ENCODE results near the gene GUCD1.
"Not testable (repeated sequence)": the region's sequence is repeated elsewhere in the genome, so short reads cannot be mapped to it uniquely, and the experiment has no call there.

The GUCD1 gene

DNA sequence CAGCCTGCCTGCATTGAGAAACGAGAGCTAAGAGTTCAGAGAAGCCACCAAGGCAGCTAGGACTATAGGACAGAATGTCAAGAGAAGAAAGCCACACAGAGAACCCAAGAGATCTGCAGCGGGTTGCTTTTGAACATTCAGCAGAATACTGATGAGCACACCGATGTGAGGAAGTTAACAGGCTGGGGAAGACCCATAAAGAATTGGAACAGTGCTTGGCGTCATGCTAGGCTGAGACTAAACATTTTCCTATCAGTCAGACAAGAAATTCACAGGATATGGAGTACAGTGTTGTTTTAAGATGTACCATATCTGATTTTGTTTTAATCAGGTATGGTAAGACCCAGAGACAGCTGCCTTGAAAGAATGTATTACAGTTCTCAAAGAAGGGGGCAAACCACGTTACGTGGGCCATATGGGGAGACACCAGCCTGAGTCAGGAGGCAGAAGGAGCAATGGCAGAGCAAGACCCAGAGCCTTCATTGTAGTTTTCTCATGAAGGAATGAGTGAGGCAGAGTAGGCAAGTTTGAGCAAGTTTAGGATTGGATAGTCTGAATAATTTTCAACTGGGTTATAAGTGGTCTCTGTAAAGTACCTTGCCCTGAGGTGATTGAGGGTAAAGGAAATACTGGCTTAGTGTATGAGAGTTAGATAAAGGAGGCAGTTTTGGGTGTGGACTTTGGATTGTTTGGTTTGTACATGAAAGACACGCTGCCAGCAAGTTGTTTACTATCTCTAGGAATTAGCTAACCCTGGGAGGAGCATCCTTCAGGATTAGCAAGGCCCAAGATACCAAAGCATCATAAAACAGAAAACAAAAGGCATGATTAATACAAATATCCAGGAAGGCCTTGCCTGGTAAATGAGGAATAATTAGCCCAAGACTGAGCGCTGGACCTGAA lies 23.7 kb upstream of the GUCD1 start:
- no peak for DNase-seq (ENCODE audit: low read depth, low spot score)
- no peak overlapping the region for H3K4me3 ChIP-seq (ENCODE audit: low read length)

DNA sequence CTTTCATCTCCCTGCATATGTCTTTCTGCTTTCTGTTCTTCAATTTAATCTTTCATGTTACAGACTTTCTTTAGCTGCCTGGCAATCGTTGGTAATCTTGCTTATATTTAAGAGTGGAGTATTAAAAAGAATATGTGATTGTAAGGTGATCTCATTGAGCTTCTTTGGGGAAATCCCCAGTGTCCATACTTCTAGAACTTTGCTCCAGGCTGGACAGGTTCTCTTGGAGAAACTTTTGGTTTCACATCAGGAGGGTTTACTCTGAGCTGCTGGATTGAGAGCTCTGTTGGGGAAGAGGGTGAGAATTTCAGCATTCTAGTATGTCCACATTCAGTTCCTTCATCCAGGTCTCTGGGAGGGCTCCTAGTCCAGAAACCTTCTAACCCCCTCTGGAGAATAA lies 21.8 kb upstream of the GUCD1 start:
- no peak overlapping the region for H3K4me3 ChIP-seq (ENCODE audit: low read length)
- no peak for DNase-seq (ENCODE audit: low read depth, low spot score)

DNA sequence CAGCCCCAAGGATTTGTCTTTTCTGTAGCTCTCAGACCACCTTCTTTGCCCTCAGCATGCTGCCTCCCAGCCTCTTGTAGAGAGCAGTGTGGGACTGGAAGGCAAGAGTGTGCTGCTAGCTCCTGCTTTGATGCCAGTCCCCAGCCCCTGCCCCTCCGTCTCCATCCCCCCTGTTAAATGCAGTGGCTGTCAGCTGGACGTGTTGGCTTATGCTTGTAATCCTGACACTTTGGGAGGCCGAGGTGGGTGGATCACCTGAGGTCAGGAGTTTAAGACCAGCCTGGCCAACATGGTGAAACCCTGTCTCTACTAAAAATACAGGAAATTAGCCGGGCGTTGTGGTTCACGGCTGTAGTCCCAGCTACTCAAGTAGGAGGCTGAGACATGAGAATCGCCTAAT lies 16.3 kb upstream of the GUCD1 start:
- DNase-seq (ENCODE audit: low read depth, low spot score): no peak

DNA sequence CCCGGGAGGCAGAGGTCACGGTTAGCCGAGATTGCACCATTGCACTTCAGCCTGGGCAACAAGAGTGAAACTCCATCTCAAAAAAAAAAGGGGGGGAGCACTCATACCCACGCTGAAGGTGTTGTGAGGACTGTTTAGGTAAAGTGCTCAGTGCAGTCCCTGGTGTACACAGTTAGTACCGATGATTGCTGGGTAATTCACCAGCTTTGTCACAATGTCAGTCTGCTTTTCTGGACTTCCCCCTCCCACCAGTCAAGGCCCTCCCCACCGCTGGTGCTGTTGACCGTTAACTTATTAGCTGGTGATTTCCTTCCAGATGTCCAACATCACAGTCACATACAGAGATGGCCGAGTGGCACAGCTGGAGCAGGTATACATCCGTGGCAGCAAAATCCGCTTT lies 12.7 kb upstream of the GUCD1 start:
- no peak overlapping the region for H3K4me3 ChIP-seq (ENCODE audit: low read length)
- no peak for DNase-seq (ENCODE audit: low read depth, low spot score)

More for the DNA sequence above, 16.3 kb upstream of the GUCD1 start:
- H3K4me3 ChIP-seq (ENCODE audit: low read length): no peak overlapping the region

DNA sequence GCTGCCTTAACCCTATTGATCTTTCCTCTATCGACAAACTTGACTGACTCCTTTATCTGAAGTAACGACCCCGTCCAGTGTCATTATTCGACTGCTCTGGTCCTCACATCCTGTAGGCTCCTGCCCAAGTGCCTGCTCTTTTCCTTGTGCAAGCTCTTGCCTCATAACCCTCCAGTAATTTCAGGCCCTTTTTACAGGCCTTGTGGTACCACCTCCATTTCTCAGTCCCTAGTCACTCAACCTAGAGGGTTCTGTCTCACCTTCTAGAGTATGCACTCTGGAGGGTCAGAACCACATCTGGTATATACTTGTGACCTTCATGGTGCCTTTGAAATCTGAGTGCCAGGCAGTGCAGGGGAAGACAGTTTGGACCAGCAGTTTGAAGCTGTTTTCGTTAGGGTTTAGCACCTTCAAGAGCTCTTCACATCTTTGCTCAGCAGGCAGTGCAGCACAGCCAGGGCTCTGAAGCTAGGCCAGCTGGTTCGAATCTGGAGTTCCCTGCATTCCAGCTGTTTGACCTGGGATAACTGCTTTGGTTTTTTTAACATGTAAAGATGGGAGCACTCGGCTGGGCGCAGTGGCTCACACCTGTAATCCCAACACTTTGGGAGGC lies 12.1 kb upstream of the GUCD1 start:
- no peak for DNase-seq (ENCODE audit: low read depth, low spot score)
- no peak overlapping the region for H3K4me3 ChIP-seq (ENCODE audit: low read length)

DNA sequence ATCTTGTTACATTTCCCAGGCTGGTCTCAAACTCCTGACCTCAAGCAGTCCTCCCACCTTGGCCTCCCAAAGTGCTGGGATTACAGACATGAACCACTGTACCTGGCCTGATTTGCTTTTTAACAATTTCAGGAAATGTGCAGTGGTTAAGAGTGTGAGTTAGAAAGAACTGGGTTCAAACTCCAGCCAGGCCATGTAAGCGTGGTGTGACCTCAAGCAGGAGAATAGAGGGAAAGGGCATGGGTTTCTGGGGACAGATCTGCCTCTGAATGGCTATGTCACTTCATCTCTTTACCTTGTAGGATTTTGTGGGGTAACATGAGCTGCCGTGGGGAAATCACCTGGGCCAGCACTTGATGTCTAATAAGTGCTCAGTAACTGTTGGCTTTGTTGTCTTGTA lies 10.1 kb upstream of the GUCD1 start:
- DNase-seq (ENCODE audit: low read depth, low spot score): no peak

DNA sequence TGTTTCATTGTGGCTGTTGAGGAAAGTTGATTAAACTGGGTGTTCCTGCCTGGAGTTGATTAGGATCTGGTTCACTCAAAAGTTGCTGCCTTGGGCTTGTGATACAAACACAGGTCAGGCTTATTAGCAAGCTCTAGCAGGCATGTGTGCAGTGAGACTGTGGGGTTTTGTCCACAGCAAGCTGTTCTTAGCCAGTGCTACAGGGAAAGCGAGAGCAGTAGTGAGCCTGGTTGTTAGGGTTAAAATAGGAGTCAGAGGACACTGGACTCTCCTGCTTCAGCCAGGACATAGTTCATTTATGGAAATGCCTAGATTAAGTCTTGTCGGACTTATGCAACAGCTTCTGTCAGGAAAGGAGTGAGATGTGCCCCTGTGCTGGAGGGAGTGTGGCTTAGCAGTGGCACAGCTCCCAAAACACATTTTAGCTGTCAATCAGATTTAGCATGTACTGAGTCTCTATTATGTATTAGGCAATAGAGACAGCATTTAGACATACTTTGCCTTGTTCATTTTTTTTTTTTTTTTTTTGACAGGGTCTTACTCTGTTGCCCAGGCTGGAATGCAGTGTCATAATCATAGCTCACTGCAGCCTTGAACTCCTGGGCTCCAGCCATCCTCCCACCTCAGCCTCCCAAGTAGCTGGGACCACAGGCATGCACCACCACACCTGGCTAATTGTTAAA lies 9.6 kb upstream of the GUCD1 start:
- DNase-seq (ENCODE audit: low read depth, low spot score): no peak
- no peak overlapping the region for H3K4me3 ChIP-seq (ENCODE audit: low read length)

More for the DNA sequence above, 10.1 kb upstream of the GUCD1 start:
- H3K4me3 ChIP-seq (ENCODE audit: low read length): no peak overlapping the region

DNA sequence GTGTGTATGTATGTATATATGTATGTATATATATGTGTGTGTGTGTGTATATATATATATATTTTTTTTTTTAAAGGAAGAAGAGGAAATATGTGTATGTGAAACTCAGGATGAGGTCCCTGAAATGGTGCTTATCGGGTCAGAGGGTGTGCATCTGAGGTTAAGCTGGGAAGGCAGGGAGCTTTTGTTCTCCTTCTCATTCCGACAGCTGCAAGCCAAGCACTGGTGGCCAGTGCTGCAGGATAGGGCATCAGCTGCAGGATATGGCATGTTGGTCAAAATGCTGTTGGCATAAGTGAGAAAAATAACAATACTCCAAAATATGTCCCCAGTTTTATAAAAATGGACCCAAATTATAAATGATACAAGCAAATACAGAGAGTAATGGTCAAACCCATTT lies 8.3 kb upstream of the GUCD1 start:
- no peak for DNase-seq (ENCODE audit: low read depth, low spot score)

DNA sequence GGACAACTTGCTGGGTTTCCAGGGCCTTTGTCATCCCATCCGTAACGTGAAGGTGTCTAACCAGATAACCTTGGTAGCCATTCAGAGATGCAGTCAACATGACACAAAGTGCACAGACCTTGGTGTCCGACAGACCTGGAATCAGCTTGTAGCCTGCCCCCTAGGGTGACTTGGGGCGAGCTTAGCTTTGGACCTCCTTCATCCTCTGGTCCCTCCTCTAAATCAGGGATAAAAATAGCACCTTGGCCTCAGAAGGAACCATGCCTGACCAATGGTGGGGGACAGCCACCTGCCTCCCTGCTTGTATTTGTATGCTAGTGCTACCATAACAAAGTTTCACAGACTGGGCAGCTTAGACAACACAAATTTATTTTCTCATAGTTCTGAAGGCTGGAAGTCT lies 4.5 kb upstream of the GUCD1 start:
- no peak for DNase-seq (ENCODE audit: low read depth, low spot score)

More for the DNA sequence above, 8.3 kb upstream of the GUCD1 start:
- H3K4me3 ChIP-seq (ENCODE audit: low read length): no peak overlapping the region

DNA sequence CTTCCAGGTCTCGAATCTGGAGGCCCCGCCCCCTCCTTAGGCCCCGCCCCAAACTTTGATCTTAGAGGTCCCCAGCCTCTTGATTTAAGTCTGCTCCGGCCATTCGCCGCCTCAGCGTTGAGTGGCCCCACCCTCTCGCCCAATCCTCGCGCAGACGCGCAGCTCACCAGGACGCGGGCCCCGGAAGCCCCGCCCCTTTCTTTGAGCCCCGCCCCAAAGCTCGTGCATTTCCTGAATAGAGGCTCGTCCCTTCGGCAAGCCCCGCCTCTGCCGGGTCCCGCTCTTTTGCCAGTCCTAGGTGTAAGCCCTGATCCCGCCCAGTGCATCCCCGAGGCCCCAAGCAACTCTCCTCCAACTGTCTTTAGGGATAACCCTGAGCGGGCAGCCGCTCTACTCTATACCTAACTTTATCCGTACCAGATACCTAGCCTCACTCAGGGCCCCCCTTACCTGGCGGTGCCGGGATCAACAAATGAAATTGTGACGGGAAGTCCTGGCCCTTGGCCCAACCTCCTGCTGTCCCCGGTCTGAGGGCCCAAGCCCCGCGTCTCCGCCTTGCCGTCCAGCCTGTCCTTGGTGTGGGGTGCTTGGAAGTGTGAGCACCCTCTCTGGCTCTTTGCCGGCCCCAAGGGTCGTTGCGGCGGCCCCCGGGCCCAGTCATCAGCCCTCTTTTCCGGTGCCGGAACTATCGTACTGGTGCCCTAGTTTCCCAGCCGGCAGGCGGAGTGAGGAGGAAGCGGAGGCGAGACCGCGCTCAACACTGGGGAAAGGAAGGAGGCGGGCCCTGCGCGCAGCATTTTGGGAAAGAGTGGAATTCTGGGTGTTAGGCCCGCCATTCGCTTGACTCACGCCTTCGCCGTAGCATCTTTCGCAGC lies 464 bp upstream of the GUCD1 start, which contains the start of gene SNRPD3:
Gene SNRPD3 (plus strand): TSS at position 835 of the 875 bp plus-strand sequence. CDS start 1,676 bp downstream, outside the sequence.
- peak within 1 kb of the TSS; percentile 91 for H3K4me3 ChIP-seq (ENCODE audit: low read length)
- DNase-seq (ENCODE audit: low read depth, low spot score): peak; percentile 97

More for the DNA sequence above, 4.5 kb upstream of the GUCD1 start:
- H3K4me3 ChIP-seq (ENCODE audit: low read length): no peak overlapping the region

DNA sequence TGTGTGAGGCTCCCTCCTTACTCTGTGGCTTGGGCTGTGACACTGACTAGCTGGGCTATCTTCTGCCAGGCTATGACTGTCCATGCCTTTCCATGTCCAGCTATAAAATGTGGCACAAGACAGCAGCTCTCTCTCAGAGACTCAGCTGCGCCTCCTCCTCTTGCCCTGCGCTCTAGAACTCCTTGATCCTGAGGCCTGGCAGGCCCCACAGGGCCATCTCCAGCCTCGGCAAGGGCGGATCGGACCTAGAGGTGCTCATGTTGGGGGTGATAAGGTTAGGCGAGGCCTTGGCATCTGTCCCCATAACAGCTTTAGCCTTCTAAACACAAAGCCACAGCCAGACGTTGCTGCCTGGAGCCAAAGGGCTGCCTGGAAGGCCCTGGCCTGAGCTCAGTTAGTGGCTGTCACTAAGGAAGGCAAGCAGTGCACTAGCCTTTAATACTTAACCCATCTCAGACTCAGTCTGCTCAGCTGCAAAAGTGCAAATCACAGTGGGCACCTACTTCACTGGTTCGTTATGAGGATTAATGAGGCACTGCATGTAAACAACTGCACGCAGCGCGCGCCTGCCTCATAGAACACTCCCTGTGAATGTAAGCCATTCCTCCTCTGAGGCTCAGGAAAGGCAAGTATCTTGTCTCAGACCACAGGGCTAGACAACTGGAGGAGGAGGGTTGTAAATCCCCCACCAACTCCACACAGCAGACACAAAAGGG lies 1.2 kb downstream of the GUCD1 start:
- DNase-seq (ENCODE audit: low read depth, low spot score): no peak
- H3K4me3 ChIP-seq (ENCODE audit: low read length): peak overlapping the region; percentile 91

DNA sequence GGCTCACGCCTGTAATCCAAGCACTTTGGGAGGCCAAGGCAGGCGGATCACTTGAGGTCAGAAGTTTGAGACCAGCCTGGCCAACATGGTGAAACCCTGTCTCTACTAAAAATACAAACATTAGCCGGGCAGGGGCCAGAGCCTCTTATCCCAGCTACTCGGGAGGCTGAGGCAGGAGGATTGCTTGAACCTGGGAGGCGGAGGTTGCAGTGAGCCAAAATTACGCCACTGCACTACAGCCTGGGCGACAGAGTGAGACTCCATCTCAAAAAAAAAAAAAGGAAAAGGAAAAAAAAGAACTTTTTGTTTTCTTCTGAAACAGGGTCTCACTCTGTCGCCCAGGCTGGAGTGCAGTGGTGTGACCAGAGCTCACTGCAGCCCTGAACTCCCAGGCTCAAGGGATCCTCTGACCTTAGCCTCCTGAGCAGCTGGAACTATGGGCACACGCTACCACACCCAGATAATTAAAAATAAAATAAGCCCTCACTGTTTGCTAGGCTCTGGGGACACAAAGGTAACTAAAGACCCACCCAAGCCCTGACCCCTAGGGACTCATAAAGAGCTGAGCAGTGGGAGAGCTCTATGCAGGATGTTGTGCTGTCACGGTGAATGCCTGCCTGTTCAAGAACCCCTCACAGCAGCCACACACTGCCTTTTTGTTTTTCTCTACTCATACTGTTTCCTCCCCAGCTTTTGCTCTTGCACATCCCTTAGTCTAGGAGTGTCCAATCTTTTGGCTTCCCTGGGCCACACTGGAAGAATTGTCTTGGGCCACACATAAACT lies 2.2 kb downstream of the GUCD1 start:
- H3K4me3 ChIP-seq (ENCODE audit: low read length); DNase-seq (ENCODE audit: low read depth, low spot score): not testable (repeated sequence)

DNA sequence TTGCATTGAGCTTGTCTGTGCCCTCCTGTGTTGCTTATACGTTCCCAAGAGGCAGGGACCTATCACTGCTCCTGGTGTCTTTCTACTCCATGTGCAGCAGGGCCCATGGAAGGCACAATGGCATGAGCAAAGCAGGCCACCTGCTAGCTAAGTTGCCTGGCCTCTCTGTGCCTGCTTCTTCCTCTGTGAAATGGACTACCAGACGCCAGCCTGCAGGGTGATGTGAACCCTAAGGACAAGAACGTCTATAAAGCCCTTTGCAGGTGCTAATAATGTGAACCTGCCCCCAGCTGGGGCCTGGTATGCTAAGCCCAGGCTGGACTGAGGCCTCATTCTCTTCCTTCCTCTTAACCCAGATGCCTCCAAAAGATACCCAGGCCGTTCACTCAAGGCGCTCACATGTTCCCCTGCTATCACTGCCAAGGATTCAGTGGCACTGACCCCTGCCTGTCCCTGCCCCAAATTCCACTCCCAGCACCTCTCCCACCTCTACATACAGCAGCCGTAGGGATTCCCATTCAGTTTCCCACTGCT lies 4.0 kb downstream of the GUCD1 start:
- H3K4me3 ChIP-seq (ENCODE audit: low read length): no peak overlapping the region
- DNase-seq (ENCODE audit: low read depth, low spot score): no peak

DNA sequence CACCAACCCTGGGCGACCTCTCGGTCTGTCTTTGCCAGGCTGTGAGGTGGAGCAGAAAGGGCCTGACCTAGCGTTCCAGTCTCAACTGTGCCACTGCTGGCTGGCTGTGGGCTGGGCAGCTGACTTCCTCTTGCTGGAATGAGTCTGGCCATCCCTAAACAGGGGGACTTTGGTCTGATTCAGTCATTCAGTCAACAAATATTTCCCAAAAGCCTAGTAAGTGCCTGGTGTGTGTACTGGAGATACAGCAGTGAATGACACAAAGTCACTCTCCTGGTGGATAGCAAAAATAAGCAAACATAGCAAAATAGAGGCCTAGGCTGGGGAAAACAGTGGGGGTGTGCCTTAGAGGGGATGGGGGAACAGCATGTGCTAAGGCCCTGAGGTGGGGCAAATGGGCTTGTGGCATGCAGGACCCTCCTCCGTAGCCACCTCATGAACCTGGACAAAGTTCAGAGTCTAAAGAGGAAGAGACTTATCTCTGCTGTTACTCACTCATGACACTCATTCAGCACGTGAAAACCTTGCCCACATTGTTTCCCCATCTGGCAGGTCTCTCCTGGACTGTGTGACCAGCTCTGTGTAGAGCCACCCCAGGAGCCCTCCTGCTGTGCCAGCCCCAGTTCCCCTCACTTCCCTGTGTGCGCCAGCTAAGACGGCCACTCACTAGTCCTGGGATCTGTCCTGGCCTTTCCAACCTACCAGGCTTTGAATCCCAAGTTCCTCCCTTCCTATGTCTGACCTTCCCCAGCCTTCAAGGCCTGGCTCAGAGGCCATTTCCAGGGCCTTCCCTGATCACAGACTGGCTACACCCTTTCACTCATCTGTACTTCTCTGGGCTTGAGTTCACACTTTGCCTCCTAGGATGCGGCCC lies 4.7 kb downstream of the GUCD1 start:
- DNase-seq (ENCODE audit: low read depth, low spot score): no peak
- no peak overlapping the region for H3K4me3 ChIP-seq (ENCODE audit: low read length)

DNA sequence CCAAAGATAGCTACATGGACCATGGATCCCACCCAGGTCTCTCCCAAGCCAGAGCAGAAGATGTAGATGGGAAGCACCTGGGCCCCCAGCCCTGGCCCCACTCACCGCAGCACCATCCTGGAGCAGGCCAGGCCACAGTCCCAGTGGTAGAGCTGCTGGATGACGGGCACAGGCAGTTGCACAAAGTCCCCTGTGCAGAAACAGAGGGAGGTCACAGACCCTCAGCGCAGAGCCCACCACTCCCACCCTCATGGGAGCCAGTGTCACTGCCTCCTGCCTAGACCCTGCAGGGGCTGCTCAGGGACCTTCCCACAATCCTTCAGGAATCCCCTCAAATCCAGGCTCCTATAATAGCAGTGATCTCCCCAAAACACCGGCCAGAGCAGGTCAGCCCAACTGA lies 6.1 kb downstream of the GUCD1 start:
- H3K4me3 ChIP-seq (ENCODE audit: low read length): no peak overlapping the region
- DNase-seq (ENCODE audit: low read depth, low spot score): no peak

DNA sequence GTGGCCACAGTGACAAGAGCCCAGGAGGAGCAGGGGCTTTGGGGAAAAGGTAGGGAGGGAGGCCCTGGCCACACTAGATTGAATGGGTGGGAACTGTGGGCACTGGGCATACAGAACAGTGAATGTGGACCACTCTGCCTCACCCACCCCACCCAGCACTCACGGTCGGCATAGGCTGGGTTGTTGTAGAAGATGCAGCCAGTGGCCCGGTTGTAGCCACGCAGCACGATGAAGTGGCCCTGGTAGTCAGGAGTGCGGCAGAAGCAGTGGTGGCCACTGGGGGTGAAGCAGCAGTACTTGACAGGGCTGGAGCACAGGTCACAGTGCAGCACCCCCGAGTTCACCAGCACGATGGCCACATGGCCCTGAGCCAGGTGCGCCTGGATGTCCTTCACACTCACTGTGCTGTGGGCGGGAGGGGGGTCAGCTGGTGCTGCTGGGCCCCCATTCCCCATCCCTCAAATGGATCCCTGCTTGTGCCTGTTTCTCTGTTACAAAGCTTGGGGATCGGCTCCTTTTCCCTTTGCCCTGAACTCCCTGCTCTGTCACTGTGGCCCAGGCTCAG lies 11.2 kb downstream of the GUCD1 start:
- H3K4me3 ChIP-seq (ENCODE audit: low read length): no peak overlapping the region
- DNase-seq (ENCODE audit: low read depth, low spot score): no peak
